Measurements from ENCODE around the gene CHD3.

The CHD3 gene

GRCh38 chr17:7875804-7876370, 12.7 kb upstream of the CHD3 start:
- DNase-seq = no peak

- no peak for DNase-seq
These were observed 10.4 kb upstream of the CHD3 start for GRCh38 chr17:7878234-7878633.

- no peak for DNase-seq
These were observed 8.3 kb upstream of the CHD3 start for GRCh38 chr17:7880076-7880868.

- DNase-seq = peak; percentile 89
These were observed 7.1 kb upstream of the CHD3 start for GRCh38 chr17:7881276-7882054.

- peak; percentile 89 for DNase-seq
These were observed 6.5 kb upstream of the CHD3 start for GRCh38 chr17:7882068-7882467.

- DNase-seq = peak; percentile 43
These were observed 6.0 kb upstream of the CHD3 start for GRCh38 chr17:7882629-7883028.

GRCh38 chr17:7883781-7884386, 4.7 kb upstream of the CHD3 start:
- peak; percentile 21 for DNase-seq

- DNase-seq = no peak
These were observed 3.8 kb upstream of the CHD3 start for GRCh38 chr17:7884581-7885366.

GRCh38 chr17:7885367-7886226, 3.0 kb upstream of the CHD3 start:
- DNase-seq = peak; percentile 61

GRCh38 chr17:7886227-7887037, 2.2 kb upstream of the CHD3 start:
- DNase-seq = peak; percentile 61

- DNase-seq = peak; percentile 87
These were observed 1.5 kb upstream of the CHD3 start for GRCh38 chr17:7887038-7887481.

- peak; percentile 95 for DNase-seq
These were observed 956 bp upstream of the CHD3 start for GRCh38 chr17:7887482-7888183.

- peak; percentile 96 for DNase-seq
These were observed 772 bp downstream of the CHD3 start for GRCh38 chr17:7889166-7889955.

- peak; percentile 25 for DNase-seq
These were observed 4.7 kb downstream of the CHD3 start for GRCh38 chr17:7893187-7893880.

- DNase-seq = no peak
These were observed 5.6 kb downstream of the CHD3 start for GRCh38 chr17:7894226-7894625.

GRCh38 chr17:7894866-7895265, 6.3 kb downstream of the CHD3 start:
- no peak for DNase-seq

GRCh38 chr17:7897090-7897489, 8.5 kb downstream of the CHD3 start:
- no peak for DNase-seq

- no peak for DNase-seq
These were observed 9.2 kb downstream of the CHD3 start for GRCh38 chr17:7897773-7898172.

All from NCI-H1092 treated with DMSO at 0.1 percent for 48 hours (cell line).